Activated CD4-positive, alpha-beta T cell treated with anti-CD3 and anti-CD28 coated beads, Interleukin-2, amount 50 U/mL, for 48 hours (primary cell): ENCODE results near the gene ZC3H7A.

Experiments used
- DNase-seq, 2 experiments: peaks; one replicate each; pipeline ENCODE4 v3.0.0-alpha.2; 2020

Gene ZC3H7A

DNA sequence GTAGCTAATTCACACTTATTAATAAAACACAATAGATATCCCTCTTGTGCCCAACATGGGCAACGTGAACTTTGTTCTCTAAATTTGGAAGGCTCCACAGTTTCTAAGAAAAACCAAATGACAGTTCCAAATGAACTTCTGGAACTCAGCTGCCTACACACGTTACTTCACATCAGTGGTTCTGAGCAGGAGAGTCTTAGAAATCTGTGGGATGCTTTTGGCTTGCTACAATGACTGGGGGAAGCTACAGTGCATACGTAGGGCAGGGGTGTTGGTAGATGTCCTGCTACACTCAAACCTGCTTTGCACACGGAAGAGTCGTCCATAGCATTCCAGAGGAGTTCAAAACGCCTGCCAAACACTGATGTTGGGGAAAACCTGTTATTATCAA lies 62.4 kb downstream of the ZC3H7A start:
- no peak for DNase-seq

GRCh38 chr16:11734025-11734652 lies 62.9 kb downstream of the ZC3H7A start:
- DNase-seq, result no peak

DNA sequence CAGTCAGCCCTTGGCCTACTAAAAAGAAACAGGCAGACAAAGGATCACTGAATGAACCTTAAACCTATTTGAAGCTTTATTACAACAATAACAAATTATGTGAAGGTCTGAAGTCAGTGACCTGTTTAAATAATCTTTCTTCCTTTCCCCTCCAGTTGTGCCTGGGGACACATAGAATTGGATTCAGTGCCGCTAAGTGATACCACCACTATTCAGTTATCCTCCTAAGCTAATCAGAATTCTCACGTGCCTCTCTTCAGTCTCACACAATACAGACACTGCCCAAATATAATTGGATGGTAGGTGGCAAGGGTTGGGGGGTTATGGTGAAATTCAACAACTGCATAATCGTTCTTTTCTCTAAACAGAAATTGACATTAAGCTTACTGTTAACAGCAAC lies 65.8 kb downstream of the ZC3H7A start:
- no peak for DNase-seq

GRCh38 chr16:11729787-11730186 lies 67.3 kb downstream of the ZC3H7A start:
- DNase-seq, result no peak

GRCh38 chr16:11727796-11728543 lies 69.1 kb downstream of the ZC3H7A start:
- DNase-seq, result no peak

- no peak for DNase-seq
Observed at GRCh38 chr16:11726008-11726407, 71.0 kb downstream of the ZC3H7A start.

DNA sequence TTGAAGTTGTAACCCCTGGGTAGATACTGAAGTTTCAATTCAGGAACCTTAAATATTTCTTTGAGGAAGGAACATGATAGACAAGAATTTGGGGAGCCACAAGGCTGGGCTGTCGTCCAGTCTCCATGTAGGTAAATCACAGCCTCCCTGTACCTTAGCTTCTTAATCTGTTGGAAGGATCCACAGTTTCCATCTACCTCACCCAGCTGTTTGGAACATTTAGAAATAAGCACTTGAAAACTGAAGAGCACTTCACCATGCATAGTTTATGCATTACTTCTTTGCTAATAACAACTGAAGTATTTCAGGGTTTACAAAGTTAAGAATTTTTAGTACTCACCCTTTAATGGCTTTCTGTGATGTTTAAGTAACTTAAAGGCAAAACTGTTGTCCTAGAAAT lies 71.6 kb downstream of the ZC3H7A start:
- no peak for DNase-seq

- DNase-seq, result no peak
Observed at GRCh38 chr16:11722468-11722808, 74.6 kb downstream of the ZC3H7A start.

DNA sequence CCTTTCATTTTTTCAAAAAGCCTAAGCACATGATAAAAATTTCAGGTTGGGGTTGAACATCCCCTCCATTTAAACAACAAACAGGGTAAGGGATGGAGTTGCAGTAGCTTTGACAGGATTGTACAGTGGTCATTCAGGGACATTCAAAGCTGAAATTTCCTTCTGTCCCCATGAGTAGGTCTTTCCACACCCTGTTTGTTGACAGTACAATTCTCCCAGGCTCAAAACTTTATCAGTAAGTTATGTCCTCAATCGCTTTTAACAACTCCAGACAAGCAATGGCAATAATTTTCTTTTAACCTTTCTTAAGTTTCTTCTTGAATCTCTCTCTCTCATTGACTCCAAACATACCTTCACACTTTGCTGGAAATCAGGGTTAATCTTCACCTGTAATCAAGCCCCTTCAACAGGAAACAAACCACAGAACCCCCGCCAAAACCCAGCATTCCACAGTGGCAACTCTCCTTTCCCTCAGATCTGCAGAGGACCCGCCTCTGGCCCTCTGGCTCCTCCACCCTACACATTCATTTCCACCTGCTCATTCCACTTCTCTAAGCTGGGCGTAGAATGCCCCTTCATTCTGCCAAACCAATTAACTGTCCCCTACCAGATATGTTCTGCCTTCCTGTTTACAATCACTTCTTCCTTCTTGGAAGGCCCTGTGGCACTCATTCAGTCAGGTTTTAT lies 75.1 kb downstream of the ZC3H7A start:
- DNase-seq, result no peak

- DNase-seq, result no peak
Observed at GRCh38 chr16:11719762-11720161, 77.3 kb downstream of the ZC3H7A start.

- no peak for DNase-seq
Observed at GRCh38 chr16:11719171-11719570, 77.9 kb downstream of the ZC3H7A start.

DNA sequence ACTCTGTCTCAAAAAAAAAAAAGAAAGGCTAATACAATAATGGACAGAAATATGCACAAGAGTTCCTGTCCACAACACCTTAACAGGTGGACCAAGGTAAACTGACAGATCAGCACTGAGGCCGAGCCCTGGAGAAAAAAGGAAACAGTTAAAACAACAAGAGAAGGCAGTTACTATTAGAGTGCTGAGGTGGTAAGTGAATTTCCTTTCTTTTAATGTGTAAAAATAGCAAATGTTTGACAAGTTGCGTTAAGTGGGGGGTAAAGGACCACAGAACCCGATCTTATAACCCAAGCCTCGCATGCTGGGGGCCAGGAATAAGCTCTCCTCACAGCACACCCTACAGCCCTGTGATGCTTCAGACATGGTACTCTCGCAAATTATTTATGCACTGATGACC lies 79.2 kb downstream of the ZC3H7A start:
- no peak for DNase-seq

DNA sequence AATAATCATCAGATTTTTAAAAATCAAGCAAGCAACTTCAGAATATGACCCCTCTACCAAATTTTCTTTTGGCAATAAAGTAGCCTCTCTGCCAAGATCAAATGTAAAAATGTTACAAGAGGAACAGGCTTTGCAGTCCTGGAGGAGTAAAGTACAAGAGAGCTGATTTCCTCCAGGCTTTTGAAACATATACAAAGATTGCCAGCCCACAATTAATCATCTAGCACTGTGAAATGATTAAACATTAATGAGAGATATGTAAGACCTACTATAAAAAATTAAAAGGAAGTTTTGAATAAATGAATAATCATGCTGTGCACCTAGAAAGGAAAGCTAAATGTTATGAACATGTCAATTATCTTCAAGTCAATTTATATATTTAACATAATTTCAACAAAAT lies 80.7 kb downstream of the ZC3H7A start:
- DNase-seq, result no peak

DNA sequence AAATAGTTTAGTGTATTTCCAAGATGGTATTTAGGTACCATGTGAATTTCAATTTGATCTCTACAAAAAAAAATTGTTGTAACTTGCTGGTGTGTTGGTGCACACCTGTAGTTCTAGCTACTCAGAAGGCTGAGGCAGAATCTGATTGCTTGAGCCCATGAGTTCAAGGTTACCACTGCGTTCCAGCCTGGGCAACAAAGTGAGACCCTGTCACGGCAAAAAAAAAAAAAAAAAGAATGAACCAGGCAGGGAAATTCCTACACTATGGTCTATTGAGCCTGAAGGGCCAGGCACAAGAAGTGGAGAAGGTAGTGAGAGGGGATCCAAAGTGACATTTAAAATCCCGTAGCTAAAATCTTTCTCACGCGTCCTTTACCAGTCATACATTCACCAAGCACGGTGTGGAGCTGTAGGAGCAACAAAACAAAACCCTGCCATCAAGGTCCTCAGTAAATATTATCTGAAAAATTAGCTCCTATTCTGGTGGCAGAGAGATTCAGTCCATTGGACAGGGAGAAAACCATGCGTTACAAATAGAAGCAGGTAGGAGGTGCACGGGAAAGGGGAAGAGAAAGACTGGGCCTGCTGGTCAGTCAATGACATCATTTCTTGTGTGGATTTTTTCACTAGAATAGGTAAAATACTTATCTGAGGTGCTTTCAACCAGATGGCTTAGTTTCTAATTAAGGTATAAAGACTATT lies 81.7 kb downstream of the ZC3H7A start:
- DNase-seq, result no peak

DNA sequence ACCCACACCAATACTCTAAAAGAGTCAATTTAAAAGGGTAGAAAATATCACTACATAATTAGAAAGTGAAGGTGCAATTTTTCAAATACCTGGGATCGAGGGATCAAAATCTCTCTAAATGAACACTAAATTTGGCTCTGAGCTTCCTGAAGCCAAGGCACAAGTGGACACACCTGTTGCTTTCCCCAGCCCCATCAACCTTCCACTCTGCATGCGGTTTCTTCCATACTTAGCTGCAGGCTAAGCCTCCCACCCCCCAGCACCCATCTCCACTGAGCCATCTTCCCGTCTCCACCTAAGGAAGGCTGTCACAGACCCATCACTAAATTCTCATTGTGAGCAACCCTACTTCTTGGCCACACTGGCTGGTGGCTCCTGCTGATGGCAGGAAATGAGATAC lies 84.9 kb downstream of the ZC3H7A start:
- no peak for DNase-seq

GRCh38 chr16:11711662-11712061 lies 85.4 kb downstream of the ZC3H7A start:
- DNase-seq, result no peak

DNA sequence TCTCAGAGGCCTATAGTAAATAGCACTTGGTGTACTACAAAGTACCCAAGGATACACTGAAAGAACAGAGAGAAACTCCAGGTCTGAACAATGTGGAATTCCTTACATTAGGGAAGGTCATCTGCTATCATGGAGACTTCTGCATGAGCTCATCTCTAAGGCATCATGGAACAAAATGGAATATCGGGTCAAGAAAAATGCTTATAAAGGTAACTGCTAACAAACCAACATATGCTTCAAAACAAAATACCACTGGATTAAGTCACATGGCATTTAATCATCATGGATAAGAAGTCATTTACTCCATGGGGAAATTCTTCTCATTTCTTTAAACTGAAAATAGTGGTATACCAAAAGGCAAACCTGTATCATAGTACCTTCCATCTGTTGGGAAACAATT lies 88.6 kb downstream of the ZC3H7A start:
- no peak for DNase-seq

- DNase-seq, result no peak
Observed at GRCh38 chr16:11707679-11708197, 89.3 kb downstream of the ZC3H7A start.

- no peak for DNase-seq
Observed at GRCh38 chr16:11706180-11706742, 90.8 kb downstream of the ZC3H7A start.

DNA sequence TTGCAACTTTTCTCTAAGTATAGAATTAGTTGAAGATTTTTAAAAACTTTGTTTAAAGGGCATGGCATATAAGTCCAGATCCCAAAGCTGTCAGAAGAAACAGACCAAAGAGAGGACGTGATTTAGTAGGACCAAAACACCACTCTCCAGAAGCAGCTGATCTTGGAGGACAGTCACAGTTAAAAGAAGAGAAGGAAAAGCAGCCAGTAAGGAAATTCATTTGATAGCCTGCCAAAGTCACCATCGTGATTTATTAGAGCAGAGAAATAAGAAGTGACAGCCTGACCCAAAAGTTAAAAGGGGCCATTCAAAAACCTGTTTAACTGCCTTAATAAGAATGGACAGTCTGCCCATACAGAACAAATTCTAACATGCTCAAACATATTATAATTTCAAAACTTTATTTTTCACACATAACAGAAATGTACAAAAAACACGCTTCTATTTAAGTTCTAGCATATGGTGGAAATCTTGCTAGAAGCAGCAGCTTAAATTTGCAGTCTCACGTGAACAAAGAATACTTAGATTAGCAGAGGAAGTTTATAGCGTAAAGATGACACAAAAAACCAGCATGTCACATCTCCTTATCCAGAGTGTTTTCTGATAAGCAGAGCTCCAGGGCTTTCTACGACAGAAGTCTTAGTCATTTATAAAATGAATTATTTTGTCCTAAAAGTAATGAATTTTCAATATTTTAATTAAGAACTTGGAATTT lies 91.6 kb downstream of the ZC3H7A start:
- DNase-seq, result no peak
